K562 (cell line): Measurements from ENCODE around the gene TNFSF13. TPM values are rescaled to one million over a fixed set of nuclear protein-coding genes. Genes with fewer than 3 reads are reported as not detected.

ENCODE experiments used
- ATF7 ChIP-seq: fragments of 450-650 bp; IDR thresholded peaks from 2 replicates; pipeline ENCODE4 v1.7.1; 2014; ENCODE audit warnings: mild to moderate bottlenecking, moderate library complexity
- CEBPB ChIP-seq: fragments of 450-650 bp; IDR thresholded peaks from 2 replicates; pipeline ENCODE4 v1.6.1; 2016; ENCODE audit warnings: missing genetic modification characterization, missing compliant biosample characterization
- DACH1 ChIP-seq: fragments of 450-650 bp; IDR thresholded peaks from 2 replicates; pipeline ENCODE4 v1.6.1; 2018; ENCODE audit not compliant: partially characterized antibody
- FOS ChIP-seq: IDR thresholded peaks from 3 replicates; pipeline ENCODE4 v1.6.1; 2011; ENCODE audit not compliant: insufficient read length; ENCODE audit errors: extremely low read depth
- GTF2E2 ChIP-seq: fragments of 200-800 bp; sonication (Bioruptor generic); IDR thresholded peaks from 2 replicates; pipeline ENCODE4 v1.6.1; 2016; ENCODE audit warnings: missing genetic modification characterization, missing compliant biosample characterization
- HSF4 ChIP-seq: fragments of 250-450 bp; sonication (Bioruptor Pico); IDR thresholded peaks from 2 replicates; pipeline ENCODE4 v2.1.2; 2022; ENCODE audit warnings: mild to moderate bottlenecking, moderate library complexity, borderline replicate concordance
- KAT7 ChIP-seq: sonication (generic); formaldehyde crosslinking; IDR thresholded peaks from 2 replicates; pipeline ENCODE4 v1.8.0; 2022; ENCODE audit warnings: missing genetic modification reagents, mild to moderate bottlenecking, borderline replicate concordance
- NCOA6 ChIP-seq: fragments of 450-650 bp; IDR thresholded peaks from 2 replicates; pipeline ENCODE4 v1.6.1; 2017; ENCODE audit warnings: mild to moderate bottlenecking
- NFE2L1 ChIP-seq: fragments of 450-650 bp; IDR thresholded peaks from 2 replicates; pipeline ENCODE4 v1.6.1; 2016; ENCODE audit warnings: missing genetic modification characterization, low read depth, mild to moderate bottlenecking, missing compliant biosample characterization, moderate library complexity, borderline replicate concordance
- OTX1 ChIP-seq: fragments of 450-650 bp; formaldehyde crosslinking; IDR thresholded peaks from 2 replicates; pipeline ENCODE4 v1.4.0; 2022; ENCODE audit warnings: mild to moderate bottlenecking
- RBFOX2 ChIP-seq: fragments of 200-400 bp; formaldehyde crosslinking; IDR thresholded peaks from 2 replicates; pipeline ENCODE4 v1.6.1; 2017; ENCODE audit warnings: low read depth, mild to moderate bottlenecking, low read length, moderate library complexity
- SIN3B ChIP-seq: fragments of 450-650 bp; IDR thresholded peaks from 2 replicates; pipeline ENCODE4 v1.6.1; 2017; ENCODE audit warnings: low read depth, mild to moderate bottlenecking, moderate library complexity
- SOX6 ChIP-seq: fragments of 450-650 bp; IDR thresholded peaks from 2 replicates; pipeline ENCODE4 v1.6.1; 2014; ENCODE audit warnings: mild to moderate bottlenecking
- ZNF212 ChIP-seq: fragments of 450-650 bp; formaldehyde crosslinking; IDR thresholded peaks from 2 replicates; pipeline ENCODE4 v1.4.0; 2020; ENCODE audit warnings: mild to moderate bottlenecking
- ZNF507 ChIP-seq: conservative IDR thresholded peaks from 2 replicates; pipeline ENCODE4 v1.6.1; 2017; ENCODE audit warnings: missing genetic modification characterization, missing compliant biosample characterization
- polyA plus RNA-seq, 8 experiments: library from polyadenylated mRNA; depleted of rRNA in 4 of 8; stranded (reverse) in 5 of 8; unstranded in 3 of 8; fragments of >200 nt; fragmentation: Nextera tagmentation in 2 of 8; fragmentation: Illumina TruSeq in 1 of 8; extraction: Ambion mirVana in 2 of 8; extraction: Trizol in 1 of 8; gene quantifications; 2 replicates each; pipeline versions ENCODE4 v1.2.1 to v1.2.3, GENCODE V29; 2011 to 2014; ENCODE audit warnings: inconsistent platforms in 1 of 8, missing spikeins in 1 of 8
- total RNA-seq, 7 experiments: library from RNA; depleted of rRNA in 6 of 7; stranded (reverse); fragments of >200 nt in 6 of 7; fragmentation: Illumina TruSeq in 2 of 7; extraction: Trizol in 2 of 7; gene quantifications; 2 replicates each; pipeline versions ENCODE4 v1.2.1 to v1.2.3, GENCODE V29; 2011 to 2021; ENCODE audit warnings: low replicate concordance in 1 of 7
- TF ChIP-seq, protein P1 (sequence below): sonication (generic); formaldehyde crosslinking; IDR thresholded peaks from 2 replicates; pipeline ENCODE4 v1.8.0; 2022; ENCODE audit warnings: mild to moderate bottlenecking, low read depth, missing genetic modification reagents
- TF ChIP-seq, protein P2 (sequence below): fragments of 450-650 bp; formaldehyde crosslinking; IDR thresholded peaks from 2 replicates; pipeline ENCODE4 v1.4.0; 2020; ENCODE audit warnings: mild to moderate bottlenecking
- TF ChIP-seq, protein P3 (sequence below): fragments of 450-650 bp; formaldehyde crosslinking; conservative IDR thresholded peaks from 2 replicates; pipeline ENCODE4 v1.4.0; 2022; ENCODE audit warnings: mild to moderate bottlenecking, missing genetic modification characterization
- TF ChIP-seq, protein P4 (sequence below), 3 experiments: IDR thresholded peaks in 2 of 3; conservative IDR thresholded peaks in 1 of 3; 2 replicates each; pipeline ENCODE4 v1.5.1; 2011 to 2012; ENCODE audit warnings: low read length in 3 of 3, mild to moderate bottlenecking in 3 of 3, control low read depth in 2 of 3, improper control_type of control experiment in 1 of 3, inconsistent platforms in 1 of 3, low read depth in 1 of 3, mixed read lengths in 1 of 3, moderate library complexity in 1 of 3; ENCODE audit not compliant: insufficient read depth in 2 of 3
- TF ChIP-seq, protein P5 (sequence below): fragments of 200-800 bp; sonication (Bioruptor generic); IDR thresholded peaks from 2 replicates; pipeline ENCODE4 v1.6.1; 2017; ENCODE audit warnings: missing genetic modification characterization, missing compliant biosample characterization

The TNFSF13 gene
- total and polyA plus RNA-seq, 9 of the 15 experiments (the other 6 are each of a cell fraction or from before 2014, with no cell fraction given), result 0.04 to 0.51 (median 0.19) TPM; not detected in 1

DNA sequence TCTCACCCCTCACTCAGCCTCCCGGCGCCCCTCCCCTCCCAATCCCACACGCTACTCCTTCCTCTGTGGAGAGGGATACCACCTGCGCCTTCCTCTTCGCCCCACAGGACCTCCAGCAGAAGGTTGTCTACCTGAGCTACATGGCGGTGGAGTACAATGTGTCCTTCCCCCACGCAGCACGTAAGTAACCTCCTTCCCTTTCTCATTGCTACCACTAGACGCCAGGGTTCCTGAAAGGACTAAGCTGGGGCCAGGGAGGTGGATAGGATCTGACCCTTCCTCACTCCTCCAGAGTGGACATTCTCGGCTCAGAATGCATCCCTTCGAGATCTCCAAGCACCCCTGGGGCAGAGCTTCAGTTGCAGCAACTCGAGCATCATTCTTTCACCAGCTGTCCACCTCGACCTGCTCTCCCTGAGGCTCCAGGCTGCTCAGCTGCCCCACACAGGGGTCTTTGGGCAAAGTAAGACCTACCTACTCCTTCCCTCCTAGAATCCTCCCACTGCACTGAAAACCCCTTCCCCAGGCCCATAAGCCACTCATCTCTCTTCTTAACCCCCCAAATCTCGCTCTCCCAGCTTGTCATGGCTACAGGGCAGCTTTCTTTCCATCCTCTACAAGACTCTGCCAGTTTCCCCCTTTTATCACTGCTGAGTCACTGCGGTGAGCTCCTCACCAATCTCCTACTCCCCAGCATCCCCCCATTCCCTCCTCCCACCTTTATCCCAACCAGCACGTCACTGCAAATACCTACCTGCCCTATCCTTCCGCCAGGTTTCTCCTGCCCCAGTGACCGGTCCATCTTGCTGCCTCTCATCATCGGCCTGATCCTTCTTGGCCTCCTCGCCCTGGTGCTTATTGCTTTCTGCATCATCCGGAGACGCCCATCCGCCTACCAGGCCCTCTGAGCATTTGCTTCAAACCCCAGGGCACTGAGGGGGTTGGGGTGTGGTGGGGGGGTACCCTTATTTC is 22.3 kb downstream of the TNFSF13 start (continued):
- TF ChIP-seq, protein P1, sequence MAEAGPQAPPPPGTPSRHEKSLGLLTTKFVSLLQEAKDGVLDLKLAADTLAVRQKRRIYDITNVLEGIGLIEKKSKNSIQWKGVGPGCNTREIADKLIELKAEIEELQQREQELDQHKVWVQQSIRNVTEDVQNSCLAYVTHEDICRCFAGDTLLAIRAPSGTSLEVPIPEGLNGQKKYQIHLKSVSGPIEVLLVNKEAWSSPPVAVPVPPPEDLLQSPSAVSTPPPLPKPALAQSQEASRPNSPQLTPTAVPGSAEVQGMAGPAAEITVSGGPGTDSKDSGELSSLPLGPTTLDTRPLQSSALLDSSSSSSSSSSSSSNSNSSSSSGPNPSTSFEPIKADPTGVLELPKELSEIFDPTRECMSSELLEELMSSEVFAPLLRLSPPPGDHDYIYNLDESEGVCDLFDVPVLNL, result no peak
- TF ChIP-seq RBFOX2 (no peak), NCOA6 (no peak), CEBPB (tag) (no peak), OTX1 (CRISPR knock-in tag) (no peak), KAT7 (CRISPR knock-in tag) (no peak), HSF4 (CRISPR knock-in tag) (no peak), ZNF212 (CRISPR knock-in tag) (no peak), SIN3B (no peak), ATF7 (no peak), ZNF507 (no peak), SOX6 (no peak), FOS (no peak), GTF2E2 (tag) (no peak), DACH1 (no peak), NFE2L1 (tag) (no peak)
- TF ChIP-seq, protein P2, sequence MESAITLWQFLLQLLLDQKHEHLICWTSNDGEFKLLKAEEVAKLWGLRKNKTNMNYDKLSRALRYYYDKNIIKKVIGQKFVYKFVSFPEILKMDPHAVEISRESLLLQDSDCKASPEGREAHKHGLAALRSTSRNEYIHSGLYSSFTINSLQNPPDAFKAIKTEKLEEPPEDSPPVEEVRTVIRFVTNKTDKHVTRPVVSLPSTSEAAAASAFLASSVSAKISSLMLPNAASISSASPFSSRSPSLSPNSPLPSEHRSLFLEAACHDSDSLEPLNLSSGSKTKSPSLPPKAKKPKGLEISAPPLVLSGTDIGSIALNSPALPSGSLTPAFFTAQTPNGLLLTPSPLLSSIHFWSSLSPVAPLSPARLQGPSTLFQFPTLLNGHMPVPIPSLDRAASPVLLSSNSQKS (CRISPR knock-in tag), result no peak
- TF ChIP-seq, protein P3, sequence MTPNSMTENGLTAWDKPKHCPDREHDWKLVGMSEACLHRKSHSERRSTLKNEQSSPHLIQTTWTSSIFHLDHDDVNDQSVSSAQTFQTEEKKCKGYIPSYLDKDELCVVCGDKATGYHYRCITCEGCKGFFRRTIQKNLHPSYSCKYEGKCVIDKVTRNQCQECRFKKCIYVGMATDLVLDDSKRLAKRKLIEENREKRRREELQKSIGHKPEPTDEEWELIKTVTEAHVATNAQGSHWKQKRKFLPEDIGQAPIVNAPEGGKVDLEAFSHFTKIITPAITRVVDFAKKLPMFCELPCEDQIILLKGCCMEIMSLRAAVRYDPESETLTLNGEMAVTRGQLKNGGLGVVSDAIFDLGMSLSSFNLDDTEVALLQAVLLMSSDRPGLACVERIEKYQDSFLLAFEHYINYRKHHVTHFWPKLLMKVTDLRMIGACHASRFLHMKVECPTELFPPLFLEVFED (CRISPR knock-in tag), result no peak; the same call in 1 of the 2 replicates
- TF ChIP-seq, protein P4, sequence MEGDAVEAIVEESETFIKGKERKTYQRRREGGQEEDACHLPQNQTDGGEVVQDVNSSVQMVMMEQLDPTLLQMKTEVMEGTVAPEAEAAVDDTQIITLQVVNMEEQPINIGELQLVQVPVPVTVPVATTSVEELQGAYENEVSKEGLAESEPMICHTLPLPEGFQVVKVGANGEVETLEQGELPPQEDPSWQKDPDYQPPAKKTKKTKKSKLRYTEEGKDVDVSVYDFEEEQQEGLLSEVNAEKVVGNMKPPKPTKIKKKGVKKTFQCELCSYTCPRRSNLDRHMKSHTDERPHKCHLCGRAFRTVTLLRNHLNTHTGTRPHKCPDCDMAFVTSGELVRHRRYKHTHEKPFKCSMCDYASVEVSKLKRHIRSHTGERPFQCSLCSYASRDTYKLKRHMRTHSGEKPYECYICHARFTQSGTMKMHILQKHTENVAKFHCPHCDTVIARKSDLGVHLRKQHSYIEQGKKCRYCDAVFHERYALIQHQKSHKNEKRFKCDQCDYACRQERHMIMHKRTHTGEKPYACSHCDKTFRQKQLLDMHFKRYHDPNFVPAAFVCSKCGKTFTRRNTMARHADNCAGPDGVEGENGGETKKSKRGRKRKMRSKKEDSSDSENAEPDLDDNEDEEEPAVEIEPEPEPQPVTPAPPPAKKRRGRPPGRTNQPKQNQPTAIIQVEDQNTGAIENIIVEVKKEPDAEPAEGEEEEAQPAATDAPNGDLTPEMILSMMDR (IDR thresholded peaks at IDR 0.05 in 2 of 3, conservative IDR thresholded peaks at IDR 0.05 in 1 of 3; ENCODE audit: insufficient read depth in 2 of 3, low read depth in 1 of 3, low read length in 3 of 3), result no peak
- TF ChIP-seq, protein P5, sequence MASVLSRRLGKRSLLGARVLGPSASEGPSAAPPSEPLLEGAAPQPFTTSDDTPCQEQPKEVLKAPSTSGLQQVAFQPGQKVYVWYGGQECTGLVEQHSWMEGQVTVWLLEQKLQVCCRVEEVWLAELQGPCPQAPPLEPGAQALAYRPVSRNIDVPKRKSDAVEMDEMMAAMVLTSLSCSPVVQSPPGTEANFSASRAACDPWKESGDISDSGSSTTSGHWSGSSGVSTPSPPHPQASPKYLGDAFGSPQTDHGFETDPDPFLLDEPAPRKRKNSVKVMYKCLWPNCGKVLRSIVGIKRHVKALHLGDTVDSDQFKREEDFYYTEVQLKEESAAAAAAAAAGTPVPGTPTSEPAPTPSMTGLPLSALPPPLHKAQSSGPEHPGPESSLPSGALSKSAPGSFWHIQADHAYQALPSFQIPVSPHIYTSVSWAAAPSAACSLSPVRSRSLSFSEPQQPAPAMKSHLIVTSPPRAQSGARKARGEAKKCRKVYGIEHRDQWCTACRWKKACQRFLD (CRISPR knock-in tag), result no peak
